Mononuclear cell (primary cell): ENCODE results near the gene PACSIN2. TPM values are rescaled to one million over a fixed set of nuclear protein-coding genes. Genes with fewer than 3 reads are reported as not detected.

Source experiments
- H3K27me3 ChIP-seq: 2 replicates; pipeline ENCODE4 v1.6.0; 2011; ENCODE audit warnings: low read length, control low read depth; ENCODE audit not compliant: insufficient read depth
- H3K4me1 ChIP-seq: 2 replicates; pipeline ENCODE4 v1.5.1; 2011; ENCODE audit warnings: mild to moderate bottlenecking, low read length, control low read depth; ENCODE audit not compliant: insufficient read depth
- H3K4me3 ChIP-seq: 2 replicates; pipeline ENCODE4 v1.5.1; 2011; ENCODE audit warnings: mild to moderate bottlenecking, low read length, moderate library complexity
- H3K9me3 ChIP-seq: 2 replicates; pipeline ENCODE4 v1.5.1; 2011; ENCODE audit warnings: low read depth, mild to moderate bottlenecking, control low read depth, low read length
- total RNA-seq: library from RNA; depleted of rRNA; stranded (reverse); fragments of >200 nt; gene quantifications from one replicate; pipeline ENCODE4 v1.2.3, GENCODE V29; 2012

PACSIN2 gene
- total RNA-seq, 1 donor: 45.4 TPM

DNA sequence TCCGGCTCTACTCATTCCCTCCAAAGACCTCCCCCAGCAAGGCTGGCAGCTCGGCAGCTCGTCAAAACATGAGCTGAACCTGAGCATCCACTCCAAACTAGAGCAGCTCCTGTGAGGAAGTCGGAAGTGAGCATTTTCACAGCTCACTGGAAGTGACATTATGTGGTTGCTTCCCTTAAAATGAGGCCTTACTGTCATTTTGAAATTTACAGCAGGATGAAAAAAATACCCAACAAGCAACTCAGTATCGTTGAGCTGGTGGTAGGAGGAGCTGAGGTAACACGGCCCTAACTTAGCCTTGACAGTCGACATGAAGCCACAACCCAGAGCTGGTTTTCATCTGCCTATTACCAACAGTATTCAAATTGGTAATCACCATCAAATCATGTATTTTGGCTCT, 119.9 kb downstream of the PACSIN2 start:
- H3K4me3 ChIP-seq: no peak overlapping the region

GRCh38 chr22:42893371-42894150, 121.4 kb downstream of the PACSIN2 start:
- Histone ChIP-seq H3K9me3 (no peaks in the 10 kb centered on the region), H3K27me3 (no peaks in the 10 kb centered on the region), H3K4me1 (peaks cover 90% of the 10 kb centered on the region), H3K4me3 (no peak overlapping the region)

More for the DNA sequence above, 119.9 kb downstream of the PACSIN2 start:
- no peaks in the 10 kb centered on the region for H3K9me3 ChIP-seq
- peaks cover 75% of the 10 kb centered on the region for H3K4me1 ChIP-seq
- H3K27me3 ChIP-seq: no peaks in the 10 kb centered on the region

GRCh38 chr22:42892571-42893316, 122.2 kb downstream of the PACSIN2 start:
- no peaks in the 10 kb centered on the region for H3K27me3 ChIP-seq
- H3K4me1 ChIP-seq: peaks cover 97% of the 10 kb centered on the region
- H3K4me3 ChIP-seq: no peak overlapping the region

GRCh38 chr22:42892156-42892555, 122.8 kb downstream of the PACSIN2 start:
- no peak overlapping the region for H3K4me3 ChIP-seq
- peaks cover 92% of the 10 kb centered on the region for H3K4me1 ChIP-seq
- no peaks in the 10 kb centered on the region for H3K9me3 ChIP-seq
- H3K27me3 ChIP-seq: no peaks in the 10 kb centered on the region

More at GRCh38 chr22:42892571-42893316, 122.2 kb downstream of the PACSIN2 start:
- H3K9me3 ChIP-seq: no peaks in the 10 kb centered on the region

GRCh38 chr22:42891696-42892095, 123.3 kb downstream of the PACSIN2 start:
- no peaks in the 10 kb centered on the region for H3K9me3 ChIP-seq
- H3K27me3 ChIP-seq: no peaks in the 10 kb centered on the region
- H3K4me1 ChIP-seq: peaks cover 88% of the 10 kb centered on the region
- H3K4me3 ChIP-seq: no peak overlapping the region

DNA sequence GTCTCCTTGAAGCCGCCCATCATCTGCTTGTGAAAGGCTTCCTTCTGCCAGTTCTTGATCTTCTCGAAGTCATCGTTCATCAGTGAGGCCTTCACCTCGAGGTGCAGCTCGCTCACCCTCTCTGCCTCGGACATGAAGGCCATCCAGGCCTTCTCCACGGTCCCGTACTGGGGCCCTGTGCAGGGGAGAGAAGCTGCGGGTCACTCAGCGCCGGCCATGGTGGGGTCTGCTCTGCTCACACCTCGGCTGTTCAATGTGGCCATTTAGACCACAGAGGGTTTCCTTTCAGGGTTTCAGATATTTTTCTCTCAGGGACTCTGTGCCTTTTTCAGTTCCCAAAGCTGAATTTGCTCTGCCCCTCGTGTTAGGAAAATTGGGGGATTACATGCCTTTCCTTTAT, 123.9 kb downstream of the PACSIN2 start:
- no peak overlapping the region for H3K4me3 ChIP-seq

GRCh38 chr22:42889304-42889703, 125.6 kb downstream of the PACSIN2 start:
- H3K4me3 ChIP-seq: no peak overlapping the region
- H3K9me3 ChIP-seq: no peaks in the 10 kb centered on the region
- H3K27me3 ChIP-seq: no peaks in the 10 kb centered on the region
- peaks cover 64% of the 10 kb centered on the region for H3K4me1 ChIP-seq

More for the DNA sequence above, 123.9 kb downstream of the PACSIN2 start:
- no peaks in the 10 kb centered on the region for H3K27me3 ChIP-seq
- peaks cover 81% of the 10 kb centered on the region for H3K4me1 ChIP-seq
- H3K9me3 ChIP-seq: no peaks in the 10 kb centered on the region

GRCh38 chr22:42887523-42888507, 127.1 kb downstream of the PACSIN2 start:
- Histone ChIP-seq H3K4me1 (peaks cover 49% of the 10 kb centered on the region), H3K4me3 (no peak overlapping the region), H3K27me3 (no peaks in the 10 kb centered on the region), H3K9me3 (no peaks in the 10 kb centered on the region)

GRCh38 chr22:42887120-42887519, 127.8 kb downstream of the PACSIN2 start:
- H3K4me1 ChIP-seq: peaks cover 42% of the 10 kb centered on the region
- H3K4me3 ChIP-seq: no peak overlapping the region
- H3K9me3 ChIP-seq: no peaks in the 10 kb centered on the region
- no peaks in the 10 kb centered on the region for H3K27me3 ChIP-seq

DNA sequence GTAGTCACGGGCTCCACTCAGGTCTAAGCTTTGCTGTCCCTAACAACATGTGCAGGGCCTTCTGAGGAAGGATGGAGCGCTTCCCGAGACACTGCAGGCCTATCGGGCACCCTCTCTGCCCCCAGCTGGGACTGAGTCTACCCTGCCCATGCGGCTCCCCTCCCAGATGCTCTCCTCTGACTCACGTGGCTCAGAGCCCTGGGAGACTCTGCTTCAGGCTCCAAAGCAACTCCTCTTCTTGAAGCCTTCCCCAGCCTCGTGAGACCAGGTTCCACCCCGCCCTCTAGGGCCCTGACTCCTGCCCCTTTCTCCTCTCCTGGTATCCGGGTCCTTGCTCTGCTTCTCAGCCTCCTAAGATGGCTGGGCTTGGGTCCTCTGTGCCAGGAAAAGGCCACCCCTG, 129.5 kb downstream of the PACSIN2 start:
- H3K9me3 ChIP-seq: no peaks in the 10 kb centered on the region
- H3K4me3 ChIP-seq: no peak overlapping the region
- no peaks in the 10 kb centered on the region for H3K27me3 ChIP-seq
- peaks cover 25% of the 10 kb centered on the region for H3K4me1 ChIP-seq

GRCh38 chr22:42884616-42885375, 130.2 kb downstream of the PACSIN2 start:
- H3K4me1 ChIP-seq: peaks cover 19% of the 10 kb centered on the region
- no peak overlapping the region for H3K4me3 ChIP-seq
- no peaks in the 10 kb centered on the region for H3K9me3 ChIP-seq
- no peaks in the 10 kb centered on the region for H3K27me3 ChIP-seq

DNA sequence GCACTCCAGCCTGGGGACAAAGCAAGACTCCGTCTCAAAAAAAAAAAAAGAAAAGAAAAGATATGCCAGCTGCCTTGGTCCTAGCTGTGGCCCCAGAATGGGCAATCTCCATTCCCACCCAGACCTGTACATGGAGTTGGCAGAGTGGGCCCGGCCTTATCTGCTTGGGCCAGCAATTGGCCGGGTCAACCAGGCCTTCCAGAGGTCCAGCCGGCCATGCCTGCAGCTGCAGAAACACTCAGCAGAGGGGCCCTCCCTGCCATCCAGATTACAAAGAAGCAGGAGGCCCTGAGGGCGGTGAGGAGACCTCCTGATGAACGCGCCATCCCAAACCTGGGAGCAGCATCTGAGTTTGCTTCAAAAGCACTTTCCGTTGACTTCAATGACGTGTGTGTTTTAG, 131.0 kb downstream of the PACSIN2 start:
- Histone ChIP-seq H3K27me3 (no peaks in the 10 kb centered on the region), H3K4me1 (peaks cover 10% of the 10 kb centered on the region), H3K4me3 (no peak overlapping the region), H3K9me3 (no peaks in the 10 kb centered on the region)

- Histone ChIP-seq H3K4me3 (no peak overlapping the region), H3K4me1 (peaks cover 2% of the 10 kb centered on the region), H3K27me3 (no peaks in the 10 kb centered on the region), H3K9me3 (no peaks in the 10 kb centered on the region)
Measured at GRCh38 chr22:42883121-42883520, 131.8 kb downstream of the PACSIN2 start.

DNA sequence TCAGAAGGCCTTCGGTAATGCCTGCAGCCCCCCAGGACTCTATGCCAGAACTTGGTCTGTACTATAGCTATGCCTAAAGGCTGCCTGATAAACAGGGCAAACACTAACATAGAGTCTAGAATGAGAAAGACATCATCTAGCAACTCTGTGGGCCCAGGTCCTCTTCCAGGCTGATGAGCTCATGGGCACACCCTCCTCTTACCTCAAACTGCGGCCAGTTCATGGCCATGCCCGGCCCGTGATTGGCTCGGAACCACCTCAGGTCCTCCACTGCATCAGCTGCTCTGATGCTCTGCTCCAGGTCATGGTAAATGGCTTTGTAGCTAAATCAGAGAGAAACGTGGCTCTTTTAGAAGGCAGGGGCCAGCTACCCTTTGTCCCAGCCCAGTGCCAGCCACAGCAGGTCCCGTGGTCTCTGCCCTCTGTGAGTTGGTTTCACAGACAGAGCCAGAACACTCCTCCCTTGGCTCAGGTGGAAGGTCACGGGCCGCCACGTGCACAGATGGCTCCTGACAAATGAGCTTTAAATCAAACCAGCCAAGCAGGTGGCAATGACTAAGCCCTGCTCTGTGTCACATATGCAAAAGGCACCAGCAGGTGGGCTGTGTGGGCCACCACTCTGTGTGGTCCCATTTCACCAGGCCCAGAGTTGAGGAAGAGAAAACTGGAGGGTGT, 132.8 kb downstream of the PACSIN2 start:
- Histone ChIP-seq H3K27me3 (no peaks in the 10 kb centered on the region), H3K4me1 (no peaks in the 10 kb centered on the region), H3K4me3 (no peak overlapping the region), H3K9me3 (no peaks in the 10 kb centered on the region)
